Measurements from ENCODE around the gene NCOA7. TPM values are rescaled to one million over a fixed set of nuclear protein-coding genes. Genes with fewer than 3 reads are reported as not detected.

NCOA7 gene
- total and polyA plus RNA-seq, 9 of the 15 experiments (the other 6 are each of a cell fraction or from before 2014, with no cell fraction given): 5.8 to 14.6 (median 9.3) TPM

DNA sequence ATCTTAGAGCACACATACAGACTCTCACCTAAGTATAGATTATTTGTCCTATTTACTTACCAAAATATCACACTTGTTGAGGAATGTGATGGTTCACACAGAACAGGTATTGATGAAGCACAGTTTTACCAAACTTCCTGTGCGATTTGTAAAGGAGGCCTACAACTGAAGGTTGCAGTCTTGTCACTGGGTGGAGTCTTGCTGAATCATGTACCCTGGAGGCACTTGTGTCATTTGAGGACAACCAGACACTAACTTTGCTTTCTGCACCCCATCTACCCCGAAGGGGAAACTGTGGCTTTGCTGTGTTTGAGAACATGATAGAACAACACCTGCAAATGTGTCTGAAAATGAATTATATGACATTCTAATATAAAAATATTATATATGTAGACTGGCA lies 133.4 kb downstream of the NCOA7 start:
- intact Hi-C loops (cut with micrococcal nuclease): no loop called here
- peak; percentile 56; the same call in 1 of the 2 replicates for TF ChIP-seq TEAD2 (tag; IDR thresholded peaks at IDR 0.05)
- peak; percentile 49; the same call in 1 of the 2 replicates for TF ChIP-seq ZFX (CRISPR knock-in tag; IDR thresholded peaks at IDR 0.05)
- TF ChIP-seq CHCHD3 (CRISPR knock-in tag; IDR thresholded peaks at IDR 0.05): no peak
- TF ChIP-seq, protein P1, sequence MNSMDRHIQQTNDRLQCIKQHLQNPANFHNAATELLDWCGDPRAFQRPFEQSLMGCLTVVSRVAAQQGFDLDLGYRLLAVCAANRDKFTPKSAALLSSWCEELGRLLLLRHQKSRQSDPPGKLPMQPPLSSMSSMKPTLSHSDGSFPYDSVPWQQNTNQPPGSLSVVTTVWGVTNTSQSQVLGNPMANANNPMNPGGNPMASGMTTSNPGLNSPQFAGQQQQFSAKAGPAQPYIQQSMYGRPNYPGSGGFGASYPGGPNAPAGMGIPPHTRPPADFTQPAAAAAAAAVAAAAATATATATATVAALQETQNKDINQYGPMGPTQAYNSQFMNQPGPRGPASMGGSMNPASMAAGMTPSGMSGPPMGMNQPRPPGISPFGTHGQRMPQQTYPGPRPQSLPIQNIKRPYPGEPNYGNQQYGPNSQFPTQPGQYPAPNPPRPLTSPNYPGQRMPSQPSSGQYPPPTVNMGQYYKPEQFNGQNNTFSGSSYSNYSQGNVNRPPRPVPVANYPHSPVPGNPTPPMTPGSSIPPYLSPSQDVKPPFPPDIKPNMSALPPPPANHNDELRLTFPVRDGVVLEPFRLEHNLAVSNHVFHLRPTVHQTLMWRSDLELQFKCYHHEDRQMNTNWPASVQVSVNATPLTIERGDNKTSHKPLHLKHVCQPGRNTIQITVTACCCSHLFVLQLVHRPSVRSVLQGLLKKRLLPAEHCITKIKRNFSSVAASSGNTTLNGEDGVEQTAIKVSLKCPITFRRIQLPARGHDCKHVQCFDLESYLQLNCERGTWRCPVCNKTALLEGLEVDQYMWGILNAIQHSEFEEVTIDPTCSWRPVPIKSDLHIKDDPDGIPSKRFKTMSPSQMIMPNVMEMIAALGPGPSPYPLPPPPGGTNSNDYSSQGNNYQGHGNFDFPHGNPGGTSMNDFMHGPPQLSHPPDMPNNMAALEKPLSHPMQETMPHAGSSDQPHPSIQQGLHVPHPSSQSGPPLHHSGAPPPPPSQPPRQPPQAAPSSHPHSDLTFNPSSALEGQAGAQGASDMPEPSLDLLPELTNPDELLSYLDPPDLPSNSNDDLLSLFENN (IDR thresholded peaks at IDR 0.05; ENCODE audit: low read depth in 2 of 2, low read length in 2 of 2): no peak
- 0 out of 2 replicates have a peak, but pooled peaks have one; percentile 50 for TF ChIP-seq ZNF589 (CRISPR knock-in tag; IDR thresholded peaks at IDR 0.05; ENCODE audit: low read depth)
- TF ChIP-seq, protein P2, sequence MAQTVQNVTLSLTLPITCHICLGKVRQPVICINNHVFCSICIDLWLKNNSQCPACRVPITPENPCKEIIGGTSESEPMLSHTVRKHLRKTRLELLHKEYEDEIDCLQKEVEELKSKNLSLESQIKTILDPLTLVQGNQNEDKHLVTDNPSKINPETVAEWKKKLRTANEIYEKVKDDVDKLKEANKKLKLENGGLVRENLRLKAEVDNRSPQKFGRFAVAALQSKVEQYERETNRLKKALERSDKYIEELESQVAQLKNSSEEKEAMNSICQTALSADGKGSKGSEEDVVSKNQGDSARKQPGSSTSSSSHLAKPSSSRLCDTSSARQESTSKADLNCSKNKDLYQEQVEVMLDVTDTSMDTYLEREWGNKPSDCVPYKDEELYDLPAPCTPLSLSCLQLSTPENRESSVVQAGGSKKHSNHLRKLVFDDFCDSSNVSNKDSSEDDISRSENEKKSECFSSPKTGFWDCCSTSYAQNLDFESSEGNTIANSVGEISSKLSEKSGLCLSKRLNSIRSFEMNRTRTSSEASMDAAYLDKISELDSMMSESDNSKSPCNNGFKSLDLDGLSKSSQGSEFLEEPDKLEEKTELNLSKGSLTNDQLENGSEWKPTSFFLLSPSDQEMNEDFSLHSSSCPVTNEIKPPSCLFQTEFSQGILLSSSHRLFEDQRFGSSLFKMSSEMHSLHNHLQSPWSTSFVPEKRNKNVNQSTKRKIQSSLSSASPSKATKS (CRISPR knock-in tag; IDR thresholded peaks at IDR 0.05): no peak
- peak; percentile 94 for TF ChIP-seq ZNF592 (IDR thresholded peaks at IDR 0.05)
- TF ChIP-seq ETV5 (CRISPR knock-in tag; IDR thresholded peaks at IDR 0.05; ENCODE audit: low read depth): no peak
- no peak for TF ChIP-seq ZNF280A (IDR thresholded peaks at IDR 0.05; ENCODE audit: low read depth, partially characterized antibody)

More for the DNA sequence above, 133.4 kb downstream of the NCOA7 start:
- peak overlapping the region; percentile 84 for H2AFZ ChIP-seq (ENCODE audit: low read depth, low read length)
- peak overlapping the region in 1 of 2 experiments; percentile 35; a peak in 2 of 4 replicates for H3K9ac ChIP-seq (ENCODE audit: insufficient read depth in 1 of 2, low read depth in 2 of 2, low read length in 2 of 2)
- in situ Hi-C loops (cut with MboI): no loop called here
- ATAC-seq (peak; percentile 87), FAIRE-seq (peak; percentile 95), DNase-seq (ENCODE audit: extremely low read depth in 1 of 4, low spot score in 3 of 4) (peak; percentile 22 to 76 (median 48))
- 0% methylated on average over 2 of the region's 2 CpGs for WGBS (ENCODE audit: insufficient coverage, low coverage, missing lambda C conversion rate)
- H3K36me3 ChIP-seq (ENCODE audit: control insufficient read depth, insufficient read depth, low read length): peaks cover 54% of the 10 kb centered on the region
- no peaks in the 10 kb centered on the region for H4K20me1 ChIP-seq (replicated peaks; ENCODE audit: control insufficient read depth, insufficient read depth, low read length)
- H3K79me2 ChIP-seq (ENCODE audit: control insufficient read depth, insufficient read depth, low read length): peaks cover 3% of the 10 kb centered on the region; the same call in 1 of the 3 replicates
- no peaks in the 10 kb centered on the region for H3K27me3 ChIP-seq (ENCODE audit: control insufficient read depth in 2 of 2, insufficient read depth in 2 of 2, low read length in 2 of 2)
- ChIA-PET POLR2A (interaction anchor here (0.7 to 3.7 kb wide), 6 partner anchors 10 to 137 kb away, joined by 3 to 14 read pairs (median 5); no protein-coding TSS in a partner anchor), CTCF (ENCODE audit: low intra/inter-chr PET ratio) (no interaction called here)
- H3K9me3 ChIP-seq (replicated peaks; ENCODE audit: control insufficient read depth, insufficient read depth, low read depth, low read length): no peaks in the 10 kb centered on the region
- no peak overlapping the region for H3K4me3 ChIP-seq
- BruUV-seq (replicated peaks): no TSS peak
- no peaks in the 10 kb centered on the region for H3K9me1 ChIP-seq (ENCODE audit: control insufficient read depth, insufficient read depth, low read length)
- peaks cover 11 to 23% of the 10 kb centered on the region in 2 experiments for H3K4me1 ChIP-seq (replicated peaks in 1 of 2; ENCODE audit: control insufficient read depth in 2 of 2, insufficient read depth in 2 of 2, low read length in 2 of 2)
- peak overlapping the region; percentile 70 for H3K27ac ChIP-seq (ENCODE audit: extremely low read depth, low read depth, low read length)
- H3K4me2 ChIP-seq (ENCODE audit: insufficient read depth, low read length): peak overlapping the region; percentile 57
